Hepatocyte (in vitro differentiated cells): Measurements from ENCODE around the gene HS3ST1. TPM values are rescaled to one million over a fixed set of nuclear protein-coding genes. Genes with fewer than 3 reads are reported as not detected.
A peak's percentile ranks its signal among the peaks of the same experiment; 100 is the strongest.

Source experiments
- DNase-seq: peaks from one replicate; pipeline ENCODE4 v3.0.0-alpha.2; 2016; ENCODE audit warnings: low spot score
- H2AFZ ChIP-seq: fragments of 200-600 bp; sonication (generic); 2 replicates; pipeline ENCODE4 v1.6.0; 2016; ENCODE audit warnings: antibody characterized with exemption, mild to moderate bottlenecking
- H3K27ac ChIP-seq: fragments of 200-600 bp; sonication (generic); 2 replicates; pipeline ENCODE4 v1.5.1; 2016; ENCODE audit warnings: mild to moderate bottlenecking
- H3K27me3 ChIP-seq: fragments of 200-600 bp; sonication (generic); 2 replicates; pipeline ENCODE4 v1.6.1; 2016
- H3K36me3 ChIP-seq: fragments of 200-600 bp; sonication (generic); replicated peaks from 2 replicates; pipeline ENCODE4 v1.5.1; 2016; ENCODE audit warnings: low read depth; ENCODE audit not compliant: insufficient read depth
- H3K4me1 ChIP-seq: fragments of 200-600 bp; sonication (generic); 2 replicates; pipeline ENCODE4 v1.5.1; 2016; ENCODE audit warnings: mild to moderate bottlenecking, moderate library complexity; ENCODE audit not compliant: insufficient read depth
- H3K4me2 ChIP-seq: fragments of 200-600 bp; sonication (generic); 2 replicates; pipeline ENCODE4 v1.6.0; 2016
- H3K4me3 ChIP-seq: fragments of 200-600 bp; sonication (generic); 2 replicates; pipeline ENCODE4 v1.5.1; 2016; ENCODE audit warnings: mild to moderate bottlenecking
- H3K79me2 ChIP-seq: fragments of 200-600 bp; sonication (generic); 2 replicates; pipeline ENCODE4 v1.6.0; 2017; ENCODE audit warnings: mild to moderate bottlenecking
- H3K9me2 ChIP-seq: fragments of 200-600 bp; sonication (generic); replicated peaks from 2 replicates; pipeline ENCODE4 v1.6.0; 2017; ENCODE audit warnings: mild to moderate bottlenecking; ENCODE audit not compliant: insufficient read depth
- H3K9me3 ChIP-seq: fragments of 200-600 bp; sonication (generic); 2 replicates; pipeline ENCODE4 v1.5.1; 2016; ENCODE audit warnings: low read depth, mild to moderate bottlenecking
- H4K20me1 ChIP-seq: fragments of 200-600 bp; sonication (generic); 2 replicates; pipeline ENCODE4 v1.6.0; 2016; ENCODE audit warnings: mild to moderate bottlenecking; ENCODE audit not compliant: insufficient read depth, poor library complexity, severe bottlenecking
- CTCF ChIP-seq: fragments of 200-600 bp; sonication (generic); IDR thresholded peaks from 2 replicates; pipeline ENCODE4 v1.5.1; 2016; ENCODE audit warnings: antibody characterized with exemption, mild to moderate bottlenecking; ENCODE audit not compliant: poor library complexity
- EZH2 ChIP-seq: fragments of 200-600 bp; sonication (generic); IDR thresholded peaks from 2 replicates; pipeline ENCODE4 v1.6.1; 2016; ENCODE audit warnings: antibody characterized with exemption, mild to moderate bottlenecking, borderline replicate concordance
- EZH2phosphoT487 ChIP-seq: fragments of 200-600 bp; sonication (generic); IDR thresholded peaks from one replicate; pipeline ENCODE4 v1.6.1; 2018; ENCODE audit warnings: antibody characterized with exemption, mild to moderate bottlenecking, low read depth, moderate library complexity; ENCODE audit not compliant: unreplicated experiment, severe bottlenecking
- WGBS: methylation state at CpG from one replicate; pipeline ENCODE4 v1.1.6; 2016; ENCODE audit warnings: low lambda C conversion rate; ENCODE audit errors: missing lambda C conversion rate; 5-methylcytosine and 5-hydroxymethylcytosine counted together
- polyA plus RNA-seq: library from polyadenylated mRNA; unstranded; fragments of >200 nt; fragmentation: Nextera tagmentation; extraction: Ambion mirVana; gene quantifications from 2 replicates; pipeline ENCODE4 v1.2.1, GENCODE V29; 2016
- total RNA-seq: library from RNA; depleted of rRNA; stranded (reverse); fragments of >200 nt; gene quantifications from 2 replicates; pipeline ENCODE4 v1.2.3, GENCODE V29; 2014

The HS3ST1 gene
- total and polyA plus RNA-seq, 2 experiments from 2014 or later = 1.5 to 7.4 TPM

GRCh38 chr4:11470438-11471045 lies 41.8 kb upstream of the HS3ST1 start:
- H3K79me2 ChIP-seq = no peaks in the 10 kb centered on the region
- no peak for DNase-seq
- TF ChIP-seq CTCF (no peak), EZH2 (no peak), EZH2phosphoT487 (no peak)
- no peak overlapping the region for H3K4me2 ChIP-seq
- H3K27ac ChIP-seq = no peak overlapping the region
- H2AFZ ChIP-seq = no peak overlapping the region
- WGBS = 62% methylated on average over 4 of the region's 4 CpGs
- no peaks in the 10 kb centered on the region for H3K9me3 ChIP-seq
- H3K36me3 ChIP-seq = no peaks in the 10 kb centered on the region
- H4K20me1 ChIP-seq = no peaks in the 10 kb centered on the region
- no peaks in the 10 kb centered on the region for H3K9me2 ChIP-seq
- H3K27me3 ChIP-seq = no peaks in the 10 kb centered on the region
- no peaks in the 10 kb centered on the region for H3K4me1 ChIP-seq
- H3K4me3 ChIP-seq = no peak overlapping the region

- DNase-seq = no peak
- Histone ChIP-seq H3K27ac (no peak overlapping the region), H3K9me2 (no peaks in the 10 kb centered on the region), H3K4me1 (no peaks in the 10 kb centered on the region), H2AFZ (no peak overlapping the region), H4K20me1 (no peaks in the 10 kb centered on the region), H3K27me3 (no peaks in the 10 kb centered on the region), H3K4me2 (no peak overlapping the region), H3K79me2 (no peaks in the 10 kb centered on the region), H3K9me3 (no peaks in the 10 kb centered on the region), H3K4me3 (no peak overlapping the region), H3K36me3 (no peaks in the 10 kb centered on the region)
- no peak for TF ChIP-seq EZH2phosphoT487
- 81% methylated on average over 8 of the region's 8 CpGs for WGBS
Observed at GRCh38 chr4:11469650-11470437, 41.1 kb upstream of the HS3ST1 start.

- DNase-seq = peak; percentile 28
- Histone ChIP-seq H3K27ac (no peak overlapping the region), H3K4me1 (no peaks in the 10 kb centered on the region), H4K20me1 (no peaks in the 10 kb centered on the region), H3K27me3 (no peaks in the 10 kb centered on the region), H2AFZ (no peak overlapping the region), H3K9me2 (no peaks in the 10 kb centered on the region), H3K9me3 (no peaks in the 10 kb centered on the region), H3K4me2 (no peak overlapping the region), H3K79me2 (no peaks in the 10 kb centered on the region), H3K36me3 (no peaks in the 10 kb centered on the region), H3K4me3 (no peak overlapping the region)
- TF ChIP-seq EZH2phosphoT487 = no peak
- no peak for TF ChIP-seq CTCF
- no peak for TF ChIP-seq EZH2
- 50% methylated on average over 4 of the region's 4 CpGs for WGBS
Observed at GRCh38 chr4:11468901-11469300, 40.2 kb upstream of the HS3ST1 start.

GRCh38 chr4:11467931-11468330 lies 39.2 kb upstream of the HS3ST1 start:
- Histone ChIP-seq H3K79me2 (no peaks in the 10 kb centered on the region), H3K27me3 (no peaks in the 10 kb centered on the region), H3K36me3 (no peaks in the 10 kb centered on the region), H4K20me1 (no peaks in the 10 kb centered on the region), H3K9me2 (no peaks in the 10 kb centered on the region), H3K27ac (no peak overlapping the region), H3K4me1 (no peaks in the 10 kb centered on the region), H3K4me3 (no peak overlapping the region), H3K9me3 (no peaks in the 10 kb centered on the region), H2AFZ (no peak overlapping the region), H3K4me2 (no peak overlapping the region)
- DNase-seq = no peak
- no peak for TF ChIP-seq EZH2phosphoT487
- no peak for TF ChIP-seq EZH2
- no peak for TF ChIP-seq CTCF
- 91% methylated on average over 2 of the region's 2 CpGs for WGBS
